Activated CD4-positive, alpha-beta T cell treated with anti-CD3 and anti-CD28 coated beads, Interleukin-2, amount 50 U/mL, for 48 hours (primary cell): ENCODE results near the gene CTU2.

Source experiments
- DNase-seq, 2 experiments: peaks; one replicate each; pipeline ENCODE4 v3.0.0-alpha.2; 2020

CTU2 gene

DNA sequence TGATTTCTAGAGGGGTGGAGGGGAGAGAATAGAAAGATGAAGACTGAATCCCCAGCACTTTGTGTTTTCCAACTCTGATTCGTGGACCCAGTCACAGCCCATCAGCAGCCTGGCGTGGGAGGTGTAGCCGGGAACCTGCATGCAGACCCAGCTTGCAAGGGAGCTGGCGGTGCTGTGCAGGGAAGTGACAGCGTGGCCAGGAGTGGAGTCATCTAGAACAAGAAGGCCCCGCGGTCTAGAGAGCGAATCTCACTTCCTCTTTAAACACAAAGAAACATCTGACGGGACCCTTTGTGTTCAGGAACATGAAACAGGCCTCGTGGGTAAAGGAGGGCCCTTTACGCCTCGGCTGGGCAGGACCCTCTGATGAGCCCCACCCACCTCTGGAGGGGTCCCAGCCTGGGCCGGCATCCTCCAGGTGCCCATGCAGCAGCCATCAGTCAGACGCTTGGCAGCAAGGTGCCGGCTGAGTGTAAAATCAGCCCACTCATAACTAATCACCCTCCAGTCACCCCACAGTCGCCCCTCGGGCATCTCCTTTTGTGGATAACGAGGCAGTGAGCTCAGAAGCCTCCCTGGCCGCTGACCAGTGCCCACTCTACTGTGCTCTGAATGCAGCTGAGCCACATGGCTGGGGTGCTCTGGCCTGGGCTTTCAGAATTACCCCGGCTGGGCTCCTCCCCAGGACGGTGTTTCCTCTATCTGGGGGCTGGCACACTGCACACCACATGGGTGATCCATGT is 24.4 kb upstream of the CTU2 start:
- DNase-seq = peak; percentile 78 to 82

DNA sequence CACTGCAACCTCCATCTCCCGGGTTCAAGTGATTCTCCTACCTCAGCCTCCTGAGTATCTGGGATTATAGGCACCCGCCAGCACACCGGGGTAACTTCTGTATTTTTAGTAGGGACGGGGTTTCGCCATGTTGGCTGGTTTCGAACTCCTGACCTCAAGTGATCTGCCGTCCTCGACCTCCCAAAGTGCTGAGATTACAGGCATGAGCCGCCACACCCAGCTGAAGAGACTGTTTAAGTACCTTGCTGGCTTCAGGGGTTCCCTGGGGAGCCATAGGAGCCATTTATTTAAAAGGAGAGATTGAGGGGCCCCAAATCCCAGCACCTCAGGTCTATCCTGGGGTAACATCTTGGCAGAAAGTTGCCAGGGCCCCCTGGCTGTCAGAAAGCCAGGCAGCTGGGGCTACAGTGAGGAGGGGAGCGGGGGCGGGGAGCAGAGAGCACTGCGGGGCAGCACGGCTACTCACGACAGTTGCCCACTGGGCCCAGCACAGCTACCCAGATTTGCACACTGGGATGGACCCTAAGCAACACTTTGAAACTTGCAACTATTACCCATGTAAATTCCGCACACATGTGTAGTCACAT is 21.6 kb upstream of the CTU2 start:
- DNase-seq = no peak

GRCh38 chr16:88685156-88686061 is 20.9 kb upstream of the CTU2 start:
- DNase-seq = peak; percentile 75 to 78

DNA sequence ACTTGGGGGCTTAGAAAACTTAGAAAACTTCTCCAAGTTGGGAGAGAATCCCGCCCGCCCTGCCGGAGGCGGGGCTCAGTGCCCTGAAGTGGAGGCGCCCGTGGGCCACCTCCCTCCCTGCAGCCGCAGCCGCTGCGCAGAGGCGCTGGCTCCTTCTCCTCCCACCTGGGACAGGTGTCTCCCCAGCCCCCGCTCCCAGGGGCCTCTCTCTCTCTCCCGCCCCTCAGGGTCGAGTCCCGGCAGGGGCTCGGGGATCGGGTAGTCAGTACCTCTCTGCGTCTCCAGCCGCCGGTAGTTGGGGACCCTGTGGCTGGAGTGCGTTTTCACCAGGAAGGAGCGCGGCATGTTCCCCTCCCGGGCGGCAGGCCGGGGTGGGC is 20.3 kb upstream of the CTU2 start:
- peak; percentile 48 for DNase-seq

- peak; percentile 92 to 93 for DNase-seq
Measured at GRCh38 chr16:88686439-88687253, 19.7 kb upstream of the CTU2 start, which contains the start of gene SNAI3. Gene SNAI3, minus strand, starts transcription at chr16:88686507. Its CDS starts 101 bp downstream, at chr16:88686406.

DNA sequence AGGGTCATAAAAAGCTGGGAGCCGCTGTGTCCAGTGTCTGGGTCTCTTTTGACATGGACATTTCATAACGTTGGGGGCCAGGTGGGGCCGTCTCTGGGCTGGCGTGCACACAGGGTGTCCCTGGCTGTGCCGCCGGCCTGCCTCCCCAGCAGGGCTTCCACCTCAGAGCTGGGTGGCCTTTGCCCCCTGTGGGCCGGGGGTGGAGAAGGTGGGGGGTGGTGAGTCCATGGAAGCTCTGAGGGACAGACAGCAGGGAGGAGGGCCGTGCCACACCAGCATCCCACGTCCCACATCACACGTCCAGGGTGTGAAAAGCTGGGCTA is 19.1 kb upstream of the CTU2 start:
- DNase-seq = no peak

DNA sequence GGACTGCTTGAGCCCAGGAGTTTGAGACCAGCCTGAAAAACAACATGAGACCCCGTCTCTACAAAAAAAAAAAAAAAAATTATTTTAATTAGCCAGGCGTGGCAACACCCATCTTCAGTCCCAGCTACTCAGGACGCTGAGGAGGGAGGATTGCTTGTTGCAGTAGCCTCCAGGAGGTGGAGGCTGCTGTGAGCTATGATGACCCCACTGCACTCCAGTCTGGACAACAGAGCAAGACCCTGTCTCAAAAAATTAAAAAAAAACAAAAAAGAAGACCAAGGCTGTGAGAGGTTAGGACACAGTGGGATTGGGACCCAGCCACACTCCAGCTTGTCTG is 18.7 kb upstream of the CTU2 start:
- no peak for DNase-seq

DNA sequence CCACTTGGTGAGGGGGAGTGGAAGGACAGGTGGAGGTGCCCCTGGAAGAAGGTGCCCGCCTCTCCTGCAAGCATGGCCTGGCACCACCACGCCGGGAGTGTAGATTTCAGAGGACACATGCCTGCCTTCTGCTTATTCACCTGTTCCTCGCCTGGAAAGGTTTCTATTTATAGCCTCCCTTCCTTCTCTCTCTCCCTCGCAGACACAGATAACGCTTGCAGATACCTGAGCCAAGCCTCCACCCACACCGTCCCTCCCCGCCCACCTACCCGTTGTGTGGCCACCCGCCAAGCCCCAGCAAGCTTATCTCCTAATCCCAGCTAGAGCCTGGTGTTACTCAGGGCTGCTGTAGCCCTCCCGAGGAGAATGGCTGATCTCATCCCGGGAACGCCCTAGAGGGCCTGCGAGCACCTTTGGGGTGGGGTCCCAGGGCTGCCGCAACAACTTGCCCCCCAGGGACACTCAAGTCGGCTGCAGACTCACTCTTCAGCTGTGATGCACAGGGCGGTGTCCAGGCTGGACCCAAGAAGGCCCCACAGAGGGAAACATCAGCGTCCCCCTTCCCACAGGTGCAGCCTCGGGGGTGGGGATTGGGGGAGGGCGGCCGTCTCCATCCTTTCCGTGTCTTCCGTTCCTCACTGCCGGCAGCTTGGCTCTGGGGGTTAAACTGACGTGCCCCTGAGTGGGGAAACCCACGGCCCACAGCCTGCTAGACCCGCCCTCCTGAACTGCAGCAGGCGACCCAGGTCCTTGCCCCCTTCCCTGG is 18.1 kb upstream of the CTU2 start:
- DNase-seq = no peak

- DNase-seq = no peak
Measured at GRCh38 chr16:88690341-88691128, 15.8 kb upstream of the CTU2 start.

- no peak for DNase-seq
Measured at GRCh38 chr16:88691129-88691813, 15.0 kb upstream of the CTU2 start.

GRCh38 chr16:88691924-88692560 is 14.3 kb upstream of the CTU2 start:
- peak; percentile 21 to 42 for DNase-seq

DNA sequence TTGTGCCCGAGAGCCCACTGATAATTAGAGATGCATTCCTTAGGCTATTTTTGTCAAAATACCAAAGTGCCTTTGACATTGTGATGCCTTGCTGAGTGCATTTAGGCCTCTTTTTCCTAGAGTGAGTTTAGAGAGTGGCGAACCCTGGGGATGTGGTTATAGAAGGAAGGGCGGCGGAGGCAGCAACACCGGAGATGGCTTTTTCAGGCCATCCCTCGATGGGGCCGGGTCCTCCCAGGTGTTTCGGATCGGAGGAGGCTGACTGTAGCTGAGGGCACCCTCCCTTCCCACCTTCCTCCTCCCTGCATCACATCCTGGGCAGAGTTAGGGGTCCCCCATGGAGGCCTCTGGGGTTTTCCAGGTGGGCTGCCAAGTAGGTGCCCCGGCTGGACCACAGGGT is 13.4 kb upstream of the CTU2 start:
- no peak for DNase-seq

DNA sequence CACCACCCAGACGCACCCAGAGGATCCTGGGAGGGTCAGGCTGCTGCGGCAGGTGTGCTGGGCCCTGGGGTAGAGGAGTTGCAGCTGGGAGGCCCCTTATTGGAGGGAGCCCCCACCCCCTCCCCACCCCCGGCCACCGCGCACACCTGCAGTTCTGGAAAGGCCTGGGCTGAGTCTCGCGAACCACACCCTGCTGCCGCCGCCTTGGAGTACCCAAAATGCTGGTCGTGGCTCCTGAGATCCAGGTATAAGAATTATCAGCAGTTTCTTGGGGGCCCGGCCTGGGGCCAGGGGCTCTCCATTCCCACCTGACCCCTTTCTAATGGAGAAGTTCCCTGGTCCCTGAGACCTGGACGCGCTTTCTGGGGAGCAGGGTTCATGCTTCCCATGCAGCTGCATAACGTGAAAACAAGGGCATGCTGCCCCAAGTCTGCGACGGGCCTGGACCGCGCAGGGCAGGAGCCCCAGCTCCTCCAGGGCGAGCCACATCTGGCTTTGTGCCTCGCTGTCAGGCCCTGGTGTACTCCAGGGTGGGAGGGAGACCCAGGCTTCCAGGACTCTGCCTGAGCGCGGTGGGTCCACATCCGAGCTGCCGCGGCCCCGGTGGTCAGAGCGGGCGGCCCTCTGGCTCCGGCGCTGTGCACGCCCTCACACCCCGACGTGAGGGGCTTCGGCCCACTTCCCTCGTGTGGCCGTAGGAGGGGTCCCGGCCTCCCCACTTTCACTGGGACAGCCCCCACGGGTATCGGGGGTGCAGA is 12.7 kb upstream of the CTU2 start:
- no peak for DNase-seq

DNA sequence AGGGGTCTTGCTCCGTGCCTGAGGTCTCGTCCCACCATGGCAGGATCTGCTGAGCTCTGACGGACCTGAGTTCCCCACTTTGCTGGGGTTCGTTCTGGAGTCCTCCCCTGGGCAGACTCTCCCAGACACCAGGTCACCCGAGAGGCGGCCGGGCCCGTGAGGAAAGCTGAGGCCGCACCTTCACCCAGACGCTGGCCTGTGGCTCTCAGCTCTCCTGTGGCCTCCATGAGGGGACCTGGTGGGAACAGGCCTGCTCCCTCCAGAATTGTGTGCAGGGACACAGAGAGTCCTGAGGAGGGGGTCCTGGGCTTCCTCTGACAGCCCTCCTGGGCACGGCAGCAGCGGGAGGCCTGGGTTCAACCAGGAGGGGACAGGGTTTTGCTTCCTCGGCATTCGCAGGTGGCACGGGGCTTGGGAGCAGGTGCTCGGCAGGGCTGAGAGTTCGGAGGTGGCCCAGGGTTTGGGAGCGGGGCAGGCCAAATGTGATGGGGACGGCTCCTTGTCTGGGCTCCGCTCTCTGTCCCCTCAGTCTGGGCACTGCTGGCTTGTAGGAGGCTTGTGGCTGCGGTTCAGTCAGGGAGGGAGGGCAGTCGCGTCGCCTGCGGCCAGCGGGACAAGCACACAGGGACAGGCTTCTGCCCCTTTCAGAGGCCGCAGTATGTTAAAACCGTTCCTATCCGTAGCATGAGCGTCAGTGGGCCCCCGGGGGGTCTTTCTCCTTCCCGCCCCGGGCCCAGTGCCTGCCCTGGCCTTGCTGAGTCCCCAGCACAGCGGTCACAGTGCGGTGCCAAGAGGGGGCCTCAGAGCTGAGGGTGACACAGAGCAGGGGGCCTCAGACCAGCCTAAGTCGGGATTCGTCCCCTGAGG is 11.8 kb upstream of the CTU2 start:
- no peak for DNase-seq

DNA sequence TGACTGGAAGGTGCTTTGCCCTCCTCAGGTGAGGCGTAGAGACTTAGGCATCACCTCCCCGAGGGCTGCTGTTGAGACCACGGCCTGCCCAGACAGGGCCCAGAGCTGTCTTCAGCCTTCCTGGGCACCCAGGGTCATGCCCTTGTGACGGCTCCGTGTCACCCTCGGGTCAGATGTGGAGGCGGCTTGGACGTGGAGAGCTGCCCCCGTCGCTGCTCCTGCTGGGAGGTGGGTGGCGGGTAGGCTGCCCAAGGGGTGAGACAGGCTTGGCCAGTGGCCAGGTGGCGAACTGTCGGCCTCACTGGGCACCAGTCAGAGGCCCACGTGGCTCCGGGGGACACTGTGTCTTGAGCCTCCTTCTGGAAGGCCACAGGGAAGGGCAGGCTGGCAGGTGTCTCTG is 11.1 kb upstream of the CTU2 start:
- DNase-seq = no peak

- no peak for DNase-seq
Measured at GRCh38 chr16:88695753-88696152, 10.6 kb upstream of the CTU2 start.

GRCh38 chr16:88696441-88696840 is 9.9 kb upstream of the CTU2 start:
- no peak for DNase-seq

DNA sequence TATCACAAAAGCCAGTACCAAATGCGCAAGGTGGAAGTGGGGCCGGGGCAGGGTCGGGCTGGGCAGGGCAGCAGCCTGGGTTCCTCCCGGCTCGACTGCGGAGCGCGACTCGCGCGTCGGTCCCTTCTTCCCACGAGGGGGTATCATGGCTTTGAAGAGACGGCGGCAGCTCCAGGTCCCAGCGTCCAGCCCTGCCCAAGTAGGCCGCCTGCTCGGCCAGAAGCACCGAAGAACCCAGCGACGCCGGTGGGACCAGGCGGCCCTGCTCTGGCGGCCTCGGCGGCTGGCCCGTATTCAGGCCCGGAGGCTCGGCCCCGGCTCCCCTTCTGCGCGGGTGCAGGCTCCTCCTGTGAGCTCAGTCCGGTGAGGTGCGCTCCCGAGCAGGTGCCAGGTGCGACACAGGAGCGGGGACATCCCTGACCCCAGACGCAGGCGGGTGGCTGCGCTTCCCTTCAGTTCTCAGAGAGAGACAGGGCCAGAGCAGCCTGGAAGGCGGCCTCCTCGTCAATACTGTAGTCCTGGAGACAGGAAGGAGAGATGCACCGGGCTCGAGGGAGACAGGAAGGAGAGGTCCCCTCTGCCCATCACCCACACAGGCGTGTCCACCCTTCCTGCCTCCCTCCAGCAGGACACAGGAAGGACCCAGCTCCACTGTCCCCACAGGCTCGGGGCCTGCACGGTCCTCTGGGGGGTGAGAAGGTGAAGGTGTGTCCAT is 9.0 kb upstream of the CTU2 start:
- no peak for DNase-seq
